Astrocyte (in vitro differentiated cells and primary cell): ENCODE results near the gene AGTRAP.

Experiments
- CTCF ChIP-seq: IDR thresholded peaks from 2 replicates; pipeline ENCODE4 v1.5.1; 2011; ENCODE audit warnings: low read depth, mild to moderate bottlenecking, inconsistent platforms, low read length, moderate library complexity; ENCODE audit not compliant: insufficient read depth
- EZH2 ChIP-seq: IDR thresholded peaks from 2 replicates; pipeline ENCODE4 v1.6.1; 2012; ENCODE audit warnings: mild to moderate bottlenecking, low read length, inconsistent platforms; ENCODE audit not compliant: insufficient read depth

- TF ChIP-seq CTCF (no peak), EZH2 (no peak)
Observed at GRCh38 chr1:11741482-11741881, 5.5 kb downstream of the AGTRAP start.
